GF-D8 (cell line): Measurements from ENCODE around the gene RNASEH2B.

Source experiments
- DNase-seq: peaks from one replicate; lab custom pipeline; 2025; lab: John Stamatoyannopoulos, UW

The RNASEH2B gene

GRCh38 chr13:50908371-50908770 is 1.2 kb upstream of the RNASEH2B start:
- no peak for DNase-seq

GRCh38 chr13:50910485-50910805 is 854 bp downstream of the RNASEH2B start:
- peak; percentile 55 for DNase-seq

GRCh38 chr13:50911081-50911631 is 1.6 kb downstream of the RNASEH2B start:
- peak; percentile 71 for DNase-seq

- DNase-seq: peak; percentile 98
Measured at GRCh38 chr13:50911937-50912795, 2.6 kb downstream of the RNASEH2B start.

- DNase-seq: no peak
Measured at GRCh38 chr13:50912851-50913250, 3.3 kb downstream of the RNASEH2B start.

GRCh38 chr13:50914176-50914700 is 4.6 kb downstream of the RNASEH2B start:
- DNase-seq: peak; percentile 5

- peak; percentile 35 for DNase-seq
Measured at GRCh38 chr13:50914848-50915247, 5.3 kb downstream of the RNASEH2B start.

- DNase-seq: peak; percentile 63
Measured at GRCh38 chr13:50915565-50915964, 6.0 kb downstream of the RNASEH2B start.

- peak; percentile 99 for DNase-seq
Measured at GRCh38 chr13:50916701-50917184, 7.2 kb downstream of the RNASEH2B start.

GRCh38 chr13:50917572-50917971 is 8.0 kb downstream of the RNASEH2B start:
- DNase-seq: no peak

- DNase-seq: peak; percentile 4
Measured at GRCh38 chr13:50918567-50918966, 9.0 kb downstream of the RNASEH2B start.

GRCh38 chr13:50919277-50919676 is 9.7 kb downstream of the RNASEH2B start:
- DNase-seq: peak; percentile 93

- DNase-seq: peak; percentile 84
Measured at GRCh38 chr13:50921706-50922105, 12.1 kb downstream of the RNASEH2B start.

- DNase-seq: no peak
Measured at GRCh38 chr13:50923272-50923671, 13.7 kb downstream of the RNASEH2B start.

- DNase-seq: no peak
Measured at GRCh38 chr13:50924025-50924424, 14.4 kb downstream of the RNASEH2B start.

- DNase-seq: peak; percentile 10
Measured at GRCh38 chr13:50927701-50928100, 18.1 kb downstream of the RNASEH2B start.

- DNase-seq: no peak
Measured at GRCh38 chr13:50928102-50928501, 18.5 kb downstream of the RNASEH2B start.

GRCh38 chr13:50928659-50929462 is 19.3 kb downstream of the RNASEH2B start:
- DNase-seq: peak; percentile 94

GRCh38 chr13:50932091-50932490 is 22.5 kb downstream of the RNASEH2B start:
- DNase-seq: peak; percentile 0

GRCh38 chr13:50934735-50935435 is 25.3 kb downstream of the RNASEH2B start:
- DNase-seq: peak; percentile 94

GRCh38 chr13:50936679-50937078 is 27.1 kb downstream of the RNASEH2B start:
- peak; percentile 32 for DNase-seq

- no peak for DNase-seq
Measured at GRCh38 chr13:50940509-50940908, 30.9 kb downstream of the RNASEH2B start.
